ENCODE measurements around the gene IL34.

Gene IL34

GRCh38 chr16:70610273-70611223, 35.8 kb upstream of the IL34 start:
- Histone ChIP-seq H3F3A (ENCODE audit: insufficient read depth, low read length) (no peaks in the 10 kb centered on the region), H3K9me2 (replicated peaks; ENCODE audit: insufficient read depth, low read length) (no peaks in the 10 kb centered on the region), H3K79me2 (ENCODE audit: low read length) (no peaks in the 10 kb centered on the region), H3K27me3 (replicated peaks; ENCODE audit: insufficient read depth, low read length) (no peaks in the 10 kb centered on the region), H3K4me2 (ENCODE audit: low read depth, low read length) (no peak overlapping the region), H2AFZ (ENCODE audit: low read length) (no peak overlapping the region), H3K9me3 (replicated peaks; ENCODE audit: insufficient read depth, low read length) (no peaks in the 10 kb centered on the region), H3K9ac (ENCODE audit: low read length) (no peak overlapping the region), H3K4me3 (ENCODE audit: low read length) (no peak overlapping the region), H4K20me1 (ENCODE audit: insufficient read depth, low read length) (no peaks in the 10 kb centered on the region), H3K36me3 (replicated peaks; ENCODE audit: insufficient read depth, low read length) (no peaks in the 10 kb centered on the region), H3K27ac (ENCODE audit: low read length) (no peak overlapping the region), H3K4me1 (ENCODE audit: low read length) (no peaks in the 10 kb centered on the region)
- TF ChIP-seq EZH2phosphoT487 (IDR thresholded peaks at IDR 0.05; ENCODE audit: low read length) (no peak), CTCF (IDR thresholded peaks at IDR 0.05; ENCODE audit: low read length) (no peak), EZH2 (optimal IDR thresholded peaks at IDR 0.05; ENCODE audit: low read depth, low read length) (no peak)
- DNase-seq = no peak

- no peaks in the 10 kb centered on the region for H3K36me3 ChIP-seq (replicated peaks; ENCODE audit: insufficient read depth, low read length)
- H3K9me2 ChIP-seq (replicated peaks; ENCODE audit: insufficient read depth, low read length) = no peaks in the 10 kb centered on the region
- H3K4me3 ChIP-seq (ENCODE audit: low read length) = no peak overlapping the region
- H3K4me2 ChIP-seq (ENCODE audit: low read depth, low read length) = no peak overlapping the region
- no peaks in the 10 kb centered on the region for H3K27me3 ChIP-seq (replicated peaks; ENCODE audit: insufficient read depth, low read length)
- H3K79me2 ChIP-seq (ENCODE audit: low read length) = no peaks in the 10 kb centered on the region
- H3F3A ChIP-seq (ENCODE audit: insufficient read depth, low read length) = no peaks in the 10 kb centered on the region
- H2AFZ ChIP-seq (ENCODE audit: low read length) = no peak overlapping the region
- no peaks in the 10 kb centered on the region for H3K9me3 ChIP-seq (replicated peaks; ENCODE audit: insufficient read depth, low read length)
- no peak overlapping the region for H3K27ac ChIP-seq (ENCODE audit: low read length)
- no peaks in the 10 kb centered on the region for H4K20me1 ChIP-seq (ENCODE audit: insufficient read depth, low read length)
- DNase-seq = no peak
- H3K9ac ChIP-seq (ENCODE audit: low read length) = no peak overlapping the region
- TF ChIP-seq EZH2 (optimal IDR thresholded peaks at IDR 0.05; ENCODE audit: low read depth, low read length) = no peak
- no peak for TF ChIP-seq EZH2phosphoT487 (IDR thresholded peaks at IDR 0.05; ENCODE audit: low read length)
- TF ChIP-seq CTCF (IDR thresholded peaks at IDR 0.05; ENCODE audit: low read length) = no peak
- H3K4me1 ChIP-seq (ENCODE audit: low read length) = no peaks in the 10 kb centered on the region
Observed at GRCh38 chr16:70611224-70611598, 35.1 kb upstream of the IL34 start.

GRCh38 chr16:70611785-70612303, 34.5 kb upstream of the IL34 start:
- Histone ChIP-seq H3K9me3 (replicated peaks; ENCODE audit: insufficient read depth, low read length) (no peaks in the 10 kb centered on the region), H3F3A (ENCODE audit: insufficient read depth, low read length) (no peaks in the 10 kb centered on the region), H3K4me3 (ENCODE audit: low read length) (no peak overlapping the region), H3K79me2 (ENCODE audit: low read length) (no peaks in the 10 kb centered on the region), H3K4me2 (ENCODE audit: low read depth, low read length) (no peak overlapping the region), H4K20me1 (ENCODE audit: insufficient read depth, low read length) (no peaks in the 10 kb centered on the region), H2AFZ (ENCODE audit: low read length) (no peak overlapping the region), H3K36me3 (replicated peaks; ENCODE audit: insufficient read depth, low read length) (no peaks in the 10 kb centered on the region), H3K27ac (ENCODE audit: low read length) (no peak overlapping the region), H3K9ac (ENCODE audit: low read length) (no peak overlapping the region), H3K4me1 (ENCODE audit: low read length) (no peaks in the 10 kb centered on the region), H3K9me2 (replicated peaks; ENCODE audit: insufficient read depth, low read length) (no peaks in the 10 kb centered on the region), H3K27me3 (replicated peaks; ENCODE audit: insufficient read depth, low read length) (no peaks in the 10 kb centered on the region)
- no peak for TF ChIP-seq EZH2 (optimal IDR thresholded peaks at IDR 0.05; ENCODE audit: low read depth, low read length)
- TF ChIP-seq EZH2phosphoT487 (IDR thresholded peaks at IDR 0.05; ENCODE audit: low read length) = no peak
- no peak for TF ChIP-seq CTCF (IDR thresholded peaks at IDR 0.05; ENCODE audit: low read length)
- DNase-seq = no peak
